ENCODE data around the gene SLIT3.

GRCh38 chr5:169154679-169155078 lies 146.3 kb downstream of the SLIT3 start:
- TF ChIP-seq EZH2 (IDR thresholded peaks at IDR 0.05; ENCODE audit: low read depth), result no peak
- no peak for TF ChIP-seq CTCF (conservative IDR thresholded peaks at IDR 0.05)

Measured in PC-9 (cell line).